Fibroblast of skin of left biceps (primary cell): Measurements from ENCODE around the gene PAPPA.

Experiments
- DNase-seq, 2 experiments: peaks; one replicate each; pipeline ENCODE4 v3.0.0-alpha.2; 2013; ENCODE audit warnings: low read depth in 2 of 2

Gene PAPPA

DNA sequence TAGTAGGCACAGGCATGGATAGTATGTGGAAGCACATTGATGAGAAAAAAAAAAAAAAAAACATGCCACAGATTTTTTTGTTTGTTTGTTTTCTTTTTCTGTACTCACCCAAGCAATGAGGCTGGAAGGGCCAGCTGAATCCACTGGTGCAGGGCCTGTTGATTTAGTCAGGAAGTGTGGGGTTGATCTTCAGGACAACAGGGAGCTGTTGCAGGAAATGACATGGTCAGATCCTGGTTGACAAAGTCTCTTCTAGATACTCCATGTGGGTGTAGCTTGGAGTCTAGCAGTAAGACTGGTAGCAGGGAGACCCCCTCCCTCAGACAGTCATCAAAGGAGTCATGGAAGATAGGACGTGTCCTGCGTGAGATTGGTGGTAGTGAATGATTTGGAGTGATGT lies 191.8 kb downstream of the PAPPA start:
- no peak for DNase-seq

DNA sequence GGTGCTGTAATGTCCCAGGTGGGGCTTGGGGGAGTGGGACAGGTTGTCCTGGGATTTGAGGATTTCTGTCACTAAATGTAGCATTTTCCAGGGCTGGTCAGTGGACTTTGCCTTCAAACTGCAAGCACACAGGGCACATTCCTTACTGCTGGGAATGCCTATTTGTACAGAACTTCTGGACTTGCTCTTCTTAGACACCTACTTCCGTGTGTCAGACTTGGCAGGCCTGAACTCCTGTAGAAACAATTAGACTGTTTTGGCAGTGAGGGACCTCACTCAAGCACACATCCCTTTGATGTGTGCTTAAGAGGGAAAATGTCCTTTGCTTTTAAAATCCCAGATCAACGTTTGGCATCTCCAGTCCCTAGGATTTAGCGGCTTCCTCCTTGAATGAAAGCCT lies 192.2 kb downstream of the PAPPA start:
- DNase-seq, result no peak

- DNase-seq, result no peak
These were observed 196.1 kb downstream of the PAPPA start for GRCh38 chr9:116349684-116350083.

GRCh38 chr9:116350213-116350612 lies 196.6 kb downstream of the PAPPA start:
- DNase-seq, result no peak

DNA sequence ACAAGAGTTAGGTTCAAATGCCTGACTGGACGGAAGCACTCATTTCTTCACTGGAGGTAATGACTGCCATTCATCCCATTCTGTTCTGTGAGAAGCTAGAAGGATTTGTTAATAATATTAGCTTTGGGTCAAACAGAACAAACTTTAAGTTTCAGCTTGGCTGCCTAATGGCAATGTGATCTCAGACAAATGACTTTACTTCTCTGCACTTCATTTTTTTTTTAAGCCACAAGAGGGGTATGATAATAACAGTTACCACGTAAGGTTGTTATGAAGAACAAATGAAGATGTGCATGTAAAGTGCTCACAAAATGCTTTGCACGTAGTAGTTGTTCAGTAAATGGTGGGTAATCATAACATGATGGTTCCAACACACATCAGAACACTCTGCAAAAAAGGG lies 199.4 kb downstream of the PAPPA start:
- DNase-seq, result no peak

DNA sequence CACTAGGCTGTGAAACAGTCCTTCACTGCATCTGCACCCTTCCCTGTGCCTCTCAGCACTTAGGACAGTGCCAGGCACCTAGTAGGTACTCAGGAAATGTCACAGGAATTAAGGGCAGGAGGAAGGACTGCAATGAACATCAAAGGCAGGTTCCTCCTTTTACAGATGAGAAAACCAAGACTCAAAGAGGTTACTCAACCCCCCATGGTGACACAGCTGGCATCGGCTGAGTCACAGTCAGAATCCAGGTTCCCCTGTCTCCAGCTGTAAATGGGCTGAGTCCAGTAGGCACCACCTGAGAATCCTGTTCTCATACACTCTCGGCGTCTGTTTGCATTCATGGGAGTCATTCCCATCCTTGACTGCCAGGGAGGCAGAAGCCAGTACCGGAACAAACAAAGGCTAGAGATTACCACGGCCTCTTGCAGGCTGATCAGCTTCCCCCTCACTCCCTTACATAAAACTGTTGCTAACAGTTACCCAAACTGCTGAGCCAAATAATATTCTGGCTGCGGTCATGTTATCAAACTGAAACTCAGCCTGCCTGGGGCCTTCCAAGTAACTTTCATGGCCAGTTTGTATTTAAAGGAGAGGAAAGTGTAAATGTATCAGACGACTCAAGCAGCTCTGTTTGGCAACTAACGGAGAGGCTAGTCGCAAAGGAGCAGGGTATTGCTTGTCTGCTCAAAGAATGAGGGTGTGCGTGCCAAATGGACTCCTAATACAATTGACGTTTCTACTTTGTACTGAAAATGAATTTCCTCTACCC lies 201.7 kb downstream of the PAPPA start:
- DNase-seq, result no peak

GRCh38 chr9:116358251-116358650 lies 204.7 kb downstream of the PAPPA start:
- DNase-seq, result no peak

- DNase-seq, result no peak
These were observed 206.4 kb downstream of the PAPPA start for GRCh38 chr9:116360016-116360415.

DNA sequence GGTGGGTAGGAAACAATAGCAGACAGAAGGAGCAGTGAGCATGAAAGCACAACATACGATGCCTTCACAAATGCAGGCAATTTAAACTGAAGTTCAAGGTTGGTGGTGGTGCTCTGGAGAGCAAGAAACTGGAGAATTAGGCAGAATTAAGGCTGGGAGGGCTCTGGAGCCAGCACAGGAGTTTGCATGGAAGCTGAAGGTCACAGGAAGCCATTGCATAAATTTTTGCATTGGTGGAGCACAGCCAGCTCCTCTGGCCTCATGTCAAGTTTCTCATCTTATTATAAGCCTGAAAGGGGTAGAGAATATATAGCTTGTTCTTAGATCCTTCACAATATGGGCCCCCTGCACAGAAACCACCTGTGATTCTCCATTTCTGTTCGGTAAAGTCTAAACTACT lies 207.4 kb downstream of the PAPPA start:
- no peak for DNase-seq

DNA sequence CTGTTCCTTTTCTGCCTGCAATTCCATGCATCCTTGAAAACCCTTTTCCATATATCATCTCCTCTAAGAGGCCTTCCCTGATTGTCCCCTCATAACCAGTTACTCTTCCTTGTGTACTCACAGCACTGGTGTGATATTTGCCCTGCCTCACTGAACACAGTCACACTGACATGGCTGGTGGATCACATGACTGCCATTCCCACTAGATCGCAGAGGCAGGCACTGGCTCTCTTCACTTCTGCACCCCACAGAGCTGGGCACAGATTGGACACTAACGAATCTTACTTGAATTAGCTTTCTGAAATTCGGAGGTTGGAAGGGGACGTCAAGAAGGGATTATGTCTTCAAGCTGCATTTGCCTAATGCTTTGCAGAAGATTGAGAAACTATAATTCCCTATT lies 208.0 kb downstream of the PAPPA start:
- DNase-seq, result no peak

DNA sequence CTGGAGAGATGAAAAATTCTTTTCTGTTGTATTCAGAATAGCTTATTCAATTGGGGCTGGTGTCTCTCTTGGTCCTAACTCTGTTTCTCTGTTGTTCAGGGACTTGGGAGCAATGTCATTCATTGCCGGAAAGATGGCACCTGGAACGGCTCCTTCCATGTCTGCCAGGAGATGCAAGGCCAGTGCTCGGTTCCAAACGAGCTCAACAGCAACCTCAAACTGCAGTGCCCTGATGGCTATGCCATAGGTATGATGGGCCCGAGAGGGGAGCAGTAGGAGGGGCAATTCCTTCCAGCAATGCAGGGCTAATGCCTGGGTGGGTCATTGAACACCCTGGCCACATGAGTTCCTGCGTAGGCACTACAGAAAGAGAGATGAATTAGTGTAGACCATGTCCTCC lies 208.9 kb downstream of the PAPPA start:
- no peak for DNase-seq

DNA sequence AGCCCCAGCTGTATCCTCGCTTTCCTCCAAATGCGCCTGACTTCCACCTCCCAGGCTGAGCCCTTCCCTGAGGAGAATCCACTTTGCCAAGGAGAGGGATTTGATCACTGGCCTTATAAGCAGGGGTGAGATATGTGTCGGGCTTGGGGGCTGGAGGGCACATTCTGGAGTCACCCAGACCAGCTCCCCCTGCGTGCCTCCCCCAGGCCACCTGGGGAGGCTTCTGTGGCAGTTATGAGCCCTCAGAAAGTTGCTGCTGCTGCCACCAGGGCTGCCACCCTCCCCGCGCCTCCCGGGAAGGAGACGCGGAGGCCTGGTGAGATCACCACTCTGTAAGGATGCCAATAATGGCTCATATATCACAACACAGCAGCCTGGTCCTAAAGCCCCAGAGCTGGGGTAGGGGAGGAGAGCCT lies 211.5 kb downstream of the PAPPA start:
- peak; percentile 47 to 50 for DNase-seq

DNA sequence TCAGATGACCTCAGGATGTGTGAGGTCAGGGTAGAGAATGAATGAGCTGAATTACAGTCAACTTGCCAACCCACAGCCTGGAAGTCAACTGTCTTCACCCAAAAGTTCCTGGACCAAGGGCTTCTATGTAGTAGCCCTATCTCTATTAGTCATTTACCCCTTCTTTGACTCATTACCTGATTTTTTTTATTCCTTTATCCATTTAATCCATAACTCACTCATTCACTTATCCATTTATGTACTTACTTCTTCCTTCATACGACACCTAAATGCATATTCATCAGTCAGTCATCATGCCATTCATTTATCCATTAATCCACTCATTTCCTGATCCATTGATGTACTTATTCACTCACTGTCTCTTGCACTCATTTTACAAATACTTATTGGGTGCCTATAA lies 212.7 kb downstream of the PAPPA start:
- DNase-seq, result no peak

- DNase-seq, result no peak
These were observed 215.1 kb downstream of the PAPPA start for GRCh38 chr9:116368680-116369079.

- no peak for DNase-seq
These were observed 216.1 kb downstream of the PAPPA start for GRCh38 chr9:116369706-116370105.

DNA sequence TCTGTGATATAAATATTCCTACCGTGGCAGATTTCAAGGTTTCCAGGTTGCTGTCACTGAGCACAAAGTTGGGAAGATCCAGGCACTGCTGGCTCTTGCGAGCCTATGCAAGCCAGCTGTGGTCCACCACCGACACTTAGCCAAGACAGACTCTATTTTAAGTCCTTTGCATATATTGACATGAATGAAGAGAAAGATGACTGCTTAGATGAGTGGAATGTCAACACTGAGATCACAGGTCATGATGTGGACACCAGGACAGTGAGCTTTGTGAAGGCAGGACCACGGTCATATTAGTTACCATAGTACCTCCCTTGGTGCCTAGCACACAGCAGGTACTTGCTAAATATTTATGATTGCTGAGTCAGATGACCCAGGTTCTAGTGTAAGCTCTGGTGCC lies 217.0 kb downstream of the PAPPA start:
- DNase-seq, result no peak

DNA sequence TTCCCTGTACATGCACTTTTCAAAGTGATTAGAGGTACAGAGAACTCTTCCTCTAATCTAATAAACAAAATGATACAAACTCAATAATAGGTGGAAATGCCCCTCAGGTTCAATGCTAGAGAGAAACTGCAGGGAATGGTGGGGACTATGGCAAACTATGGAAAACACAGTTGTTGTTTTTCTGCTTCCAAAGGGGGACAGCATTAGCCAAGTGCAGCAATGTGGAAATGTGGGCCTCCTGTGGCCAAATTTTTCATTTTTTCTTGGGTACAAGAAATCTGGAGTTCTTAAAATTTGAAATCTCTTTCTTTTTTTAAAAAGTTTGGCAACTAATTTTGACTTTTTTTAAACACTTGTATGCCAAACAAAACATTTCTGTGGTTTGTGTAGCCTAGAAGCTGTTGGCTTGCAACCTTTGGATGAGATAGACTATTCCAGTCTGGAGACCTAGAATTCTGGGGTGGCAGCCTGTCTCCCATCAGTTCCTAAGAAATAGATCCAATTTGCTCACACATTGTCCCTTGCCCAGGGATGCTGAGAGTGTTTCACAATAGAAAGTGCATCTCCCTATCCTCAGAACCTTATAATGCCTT lies 218.6 kb downstream of the PAPPA start:
- DNase-seq, result no peak

- DNase-seq, result no peak
These were observed 219.2 kb downstream of the PAPPA start for GRCh38 chr9:116372786-116373185.

DNA sequence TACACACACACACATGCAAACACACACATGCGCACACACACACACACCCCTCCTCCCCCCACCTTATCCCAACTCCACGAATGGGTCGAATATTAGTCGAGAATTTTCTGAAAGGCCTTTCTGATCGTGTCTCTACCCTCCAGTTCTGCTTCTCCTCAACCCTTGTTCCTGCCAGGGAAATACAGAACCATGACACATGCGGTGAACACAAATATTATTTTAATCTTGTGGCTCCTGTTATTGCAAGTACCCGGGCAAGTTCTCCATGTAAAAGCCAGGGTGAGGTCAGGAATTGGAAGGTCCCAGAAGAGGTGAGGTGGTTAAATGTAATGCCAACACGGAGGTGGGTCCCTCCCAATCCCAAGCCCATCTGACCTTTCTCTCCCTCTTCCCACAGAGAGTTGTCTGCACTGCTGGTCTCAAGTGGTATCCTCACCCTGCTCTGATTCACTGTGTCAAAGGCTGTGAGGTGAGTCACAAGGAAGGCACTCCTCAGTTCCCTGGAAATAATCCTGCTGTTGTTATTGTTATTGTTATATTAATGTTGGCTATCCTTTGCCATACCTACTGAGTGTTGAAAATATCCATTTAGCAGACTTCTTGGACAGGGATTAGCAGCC lies 223.7 kb downstream of the PAPPA start:
- no peak for DNase-seq

DNA sequence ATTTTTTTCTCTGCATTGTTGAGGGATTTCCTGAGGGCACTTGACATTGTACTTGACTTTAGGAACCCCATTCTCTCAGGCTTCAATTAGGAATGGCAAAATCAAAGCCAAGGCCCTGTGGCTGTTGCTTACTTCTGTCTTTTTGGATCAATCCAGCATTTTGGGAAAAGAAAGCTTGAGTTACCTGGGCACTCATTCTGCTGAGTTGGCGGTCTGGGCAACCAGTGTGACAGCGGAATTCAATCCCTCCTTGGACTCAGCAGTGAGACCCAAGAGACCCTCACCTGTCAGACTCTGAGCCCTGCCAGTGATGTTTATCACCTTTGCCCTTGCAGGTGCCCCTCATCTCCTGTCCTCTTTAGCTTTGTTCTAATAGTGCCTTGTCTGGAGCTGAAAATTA lies 225.3 kb downstream of the PAPPA start:
- DNase-seq, result no peak

DNA sequence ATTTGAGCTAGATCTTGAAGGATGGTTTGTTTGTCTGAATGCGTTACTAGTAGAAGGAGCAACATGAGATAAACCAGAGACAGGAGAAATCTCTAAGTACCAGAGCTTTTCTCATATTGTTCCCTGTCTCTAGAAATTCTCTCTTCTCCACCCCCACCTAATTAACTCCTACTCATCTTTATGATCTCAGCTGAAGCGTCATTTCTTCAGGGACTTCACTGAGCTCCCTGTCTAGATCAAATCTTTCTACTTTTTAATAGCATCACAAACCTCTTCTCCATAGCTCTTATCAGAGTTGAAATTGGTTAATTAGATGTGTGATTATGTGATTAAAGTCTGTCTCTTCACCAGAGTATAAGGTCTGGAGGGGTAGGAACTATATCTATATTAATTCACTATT lies 226.2 kb downstream of the PAPPA start:
- no peak for DNase-seq

GRCh38 chr9:116380496-116380995 lies 227.0 kb downstream of the PAPPA start:
- DNase-seq, result no peak

DNA sequence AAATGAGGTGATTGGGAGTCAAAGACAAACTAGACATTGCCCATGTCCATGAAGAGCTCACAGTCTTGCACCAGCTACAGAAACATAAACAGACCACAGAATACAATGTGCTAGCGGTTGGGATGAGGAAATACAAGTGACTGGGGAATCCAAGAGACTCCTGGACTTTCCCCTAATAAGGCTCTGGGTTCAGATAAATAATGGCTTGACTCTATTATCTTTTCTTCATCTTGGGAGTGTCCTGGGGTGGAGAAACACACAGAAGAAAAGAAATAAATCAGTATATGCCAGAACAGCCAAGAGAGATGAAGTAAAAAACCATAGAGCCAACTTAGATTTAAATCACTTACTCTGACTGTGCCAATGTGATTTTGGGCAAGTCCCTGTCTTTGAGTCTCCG lies 227.8 kb downstream of the PAPPA start:
- no peak for DNase-seq
